Adrenal gland (tissue), 12 donors: ENCODE measurements around the gene PPP2R5B. TPM values are rescaled to one million over a fixed set of nuclear protein-coding genes. Genes with fewer than 3 reads are reported as not detected.

ENCODE experiments used
- DNase-seq, 7 donors: peaks; one replicate each; pipeline ENCODE4 v3.0.0-alpha.2; 2019 to 2020
- H3K27ac ChIP-seq, 5 donors: fragments of 200-600 bp; sonication (generic) in 4 of 5; 1 replicate in 3 of 5; 2 replicates in 2 of 5; pipeline versions ENCODE4 v1.5.1 to v1.8.0; 2016 to 2020; ENCODE audit warnings: mild to moderate bottlenecking in 1 of 5
- H3K27me3 ChIP-seq: fragments of 200-600 bp; 2 replicates; pipeline ENCODE4 v1.8.0; 2021
- H3K36me3 ChIP-seq, 2 donors: fragments of 200-600 bp; replicated peaks in 1 of 2; 1 replicate in 1 of 2; 2 replicates in 1 of 2; pipeline versions ENCODE4 v1.5.1 to v1.8.0; 2018 to 2022
- H3K4me1 ChIP-seq, 2 donors: fragments of 200-600 bp; replicated peaks in 1 of 2; 1 replicate in 1 of 2; 2 replicates in 1 of 2; pipeline versions ENCODE4 v1.5.1 to v1.8.0; 2018 to 2021
- H3K4me3 ChIP-seq, 4 donors: fragments of 200-600 bp; sonication (generic) in 3 of 4; one replicate each; pipeline ENCODE4 v1.5.1; 2016 to 2018
- H3K9me3 ChIP-seq, 3 donors: fragments of 200-600 bp; sonication (generic) in 1 of 3; replicated peaks in 1 of 3; 1 replicate in 2 of 3; 2 replicates in 1 of 3; pipeline versions ENCODE4 v1.5.1 to v1.8.0; 2016 to 2021
- CTCF ChIP-seq, 6 experiments: fragments of 450-650 bp in 4 of 6; fragments of 200-600 bp in 2 of 6; sonication (generic) in 1 of 6; IDR thresholded peaks; 1 replicate in 5 of 6; 2 replicates in 1 of 6; pipeline versions ENCODE4 v1.5.1 to v1.8.0; 2016 to 2021; ENCODE audit warnings: antibody characterized with exemption in 6 of 6, mild to moderate bottlenecking in 2 of 6, moderate library complexity in 1 of 6
- POLR2A ChIP-seq, 2 donors: fragments of 450-650 bp; IDR thresholded peaks; one replicate each; pipeline ENCODE4 v1.6.1; 2017; ENCODE audit warnings: antibody characterized with exemption in 2 of 2, mild to moderate bottlenecking in 2 of 2, moderate library complexity in 1 of 2
- WGBS, 4 donors: extraction: QIAGEN DNeasy Blood & Tissue Kit in 2 of 4; methylation state at CpG; one replicate each; pipeline versions ENCODE4 v1.1.5 to v1.1.7; 2013 to 2017; 5-methylcytosine and 5-hydroxymethylcytosine counted together
- intact Hi-C, 2 donors: fragments of 100-400 bp; cut with DNase I; formaldehyde crosslinking; loops; one replicate each; pipeline versions ENCODE4 v1.14.1 to v1.15.0; 2022 to 2023
- polyA plus RNA-seq, 3 donors: library from polyadenylated mRNA; stranded (reverse); fragments of 200-250 nt in 2 of 3; fragments of 350-450 nt in 1 of 3; fragmentation: Illumina TruSeq in 1 of 3; extraction: RNeasy Lipid Tissue Mini Kit (QIAGEN cat#74804) in 1 of 3; gene quantifications; one replicate each; pipeline ENCODE4 v1.2.3, GENCODE V29; 2013 to 2014
- total RNA-seq, 9 donors: library from RNA; depleted of rRNA in 4 of 9; stranded (reverse); fragments of >200 nt in 4 of 9; fragments of 120-200 nt in 1 of 9; fragmentation: NEBNext Ultra II Directional in 1 of 9; extraction: Animal tissue kit (Norgen Biotek cat#: 25700) in 1 of 9; gene quantifications; one replicate each; pipeline versions ENCODE4 v1.1.0 to v1.2.4, GENCODE V29; 2013 to 2023
- donor health status: healthy with polysubstance abuse.
- donor health status: Bipolar disorder and iron deficiency.
- donor health status: DM: yes; HTN: yes; CAD: no.
- donor health status: DM: no; HTN: no; CAD: no.
- donor health status: DM: no; HTN: no; CAD: no.
- donor health status: DM: yes; HTN: yes; CAD: no.

PPP2R5B gene
- total and polyA plus RNA-seq, 12 donors = 7.8 to 51.3 (median 21.2) TPM

- Histone ChIP-seq H3K27ac (no peak overlapping the region), H3K27me3 (no peaks in the 10 kb centered on the region), H3K36me3 (peaks cover 0 to 60% of the 10 kb centered on the region in 2 donors), H3K4me3 (no peak overlapping the region), H3K4me1 (peaks cover 3 to 22% of the 10 kb centered on the region in 2 donors), H3K9me3 (no peaks in the 10 kb centered on the region)
- 89 to 92% (median 90%) methylated on average over 6 to 18 of the region's 18 CpGs for WGBS, 4 donors
- DNase-seq = no peak
- TF ChIP-seq POLR2A (IDR thresholded peaks at IDR 0.05) (no peak), CTCF (IDR thresholded peaks at IDR 0.05) (no peak)
- intact Hi-C loops = no loop called here
These were observed 11.2 kb upstream of the PPP2R5B start for GRCh38 chr11:64913171-64913727.

- intact Hi-C loops = no loop called here
- no peaks in the 10 kb centered on the region for H3K27me3 ChIP-seq
- peaks cover 3 to 26% of the 10 kb centered on the region in 2 donors for H3K4me1 ChIP-seq
- TF ChIP-seq CTCF (IDR thresholded peaks at IDR 0.05) (no peak), POLR2A (IDR thresholded peaks at IDR 0.05) (no peak)
- H3K27ac ChIP-seq = no peak overlapping the region
- no peak for DNase-seq
- no peaks in the 10 kb centered on the region for H3K9me3 ChIP-seq
- peaks cover 0 to 51% of the 10 kb centered on the region in 2 donors for H3K36me3 ChIP-seq
- H3K4me3 ChIP-seq = no peak overlapping the region
- WGBS, 4 donors = 93 to 100% (median 94%) methylated on average over 9 to 17 of the region's 17 CpGs
These were observed 10.4 kb upstream of the PPP2R5B start for GRCh38 chr11:64914123-64914522.

GRCh38 chr11:64915376-64915887 is 9.1 kb upstream of the PPP2R5B start:
- intact Hi-C loops = no loop called here
- TF ChIP-seq CTCF (IDR thresholded peaks at IDR 0.05) (no peak), POLR2A (IDR thresholded peaks at IDR 0.05) (no peak)
- Histone ChIP-seq H3K36me3 (peaks cover 0 to 38% of the 10 kb centered on the region in 2 donors), H3K27me3 (no peaks in the 10 kb centered on the region), H3K4me3 (peak overlapping the region in 1 of 4 donors; percentile 84), H3K9me3 (no peaks in the 10 kb centered on the region), H3K4me1 (peaks cover 3 to 26% of the 10 kb centered on the region in 2 donors), H3K27ac (peak overlapping the region in 2 of 5 donors; percentile 5 to 84)
- 73 to 78% (median 76%) methylated on average over 7 of the region's 7 CpGs for WGBS, 4 donors
- DNase-seq = no peak

GRCh38 chr11:64916040-64916774 is 8.3 kb upstream of the PPP2R5B start:
- Histone ChIP-seq H3K4me1 (peaks cover 3 to 26% of the 10 kb centered on the region in 2 donors), H3K9me3 (no peaks in the 10 kb centered on the region), H3K4me3 (peak overlapping the region; percentile 7 to 84 (median 70)), H3K27me3 (no peaks in the 10 kb centered on the region), H3K36me3 (peaks cover 0 to 30% of the 10 kb centered on the region in 2 donors), H3K27ac (peak overlapping the region in 4 of 5 donors; percentile 21 to 84 (median 56))
- WGBS, 4 donors = 0 to 9% (median 7%) methylated on average over 9 to 23 of the region's 23 CpGs
- intact Hi-C loops = no loop called here
- no peak for TF ChIP-seq POLR2A (IDR thresholded peaks at IDR 0.05)
- TF ChIP-seq CTCF (IDR thresholded peaks at IDR 0.05) = no peak
- DNase-seq = peak; percentile 50 to 75 (median 57)
